Right hindlimb (tissue), 1 donor: Measurements from ENCODE around the gene ABL1.
"Not testable (repeated sequence)": the region's sequence is repeated elsewhere in the genome, so short reads cannot be mapped to it uniquely, and the experiment has no call there.

ENCODE experiments used
- DNase-seq: peaks from one replicate; pipeline ENCODE4 v3.0.0-alpha.2; 2018

The ABL1 gene

GRCh38 chr9:130825809-130826208 is 9.2 kb upstream of the ABL1 start:
- no peak for DNase-seq

GRCh38 chr9:130829762-130830161 is 5.3 kb upstream of the ABL1 start:
- no peak for DNase-seq

GRCh38 chr9:130830231-130830760 is 4.8 kb upstream of the ABL1 start:
- no peak for DNase-seq

- no peak for DNase-seq
Measured at GRCh38 chr9:130831077-130831476, 4.0 kb upstream of the ABL1 start.

GRCh38 chr9:130833031-130833990 is 1.7 kb upstream of the ABL1 start:
- peak; percentile 52 for DNase-seq

GRCh38 chr9:130835441-130836298 is 616 bp downstream of the ABL1 start:
- DNase-seq: peak; percentile 78

GRCh38 chr9:130837002-130837511 is 2.0 kb downstream of the ABL1 start:
- no peak for DNase-seq

GRCh38 chr9:130837643-130838042 is 2.6 kb downstream of the ABL1 start:
- no peak for DNase-seq

- DNase-seq: no peak
Measured at GRCh38 chr9:130839132-130840111, 4.4 kb downstream of the ABL1 start.

- DNase-seq: no peak
Measured at GRCh38 chr9:130842545-130842944, 7.5 kb downstream of the ABL1 start.

- DNase-seq: no peak
Measured at GRCh38 chr9:130843049-130843908, 8.2 kb downstream of the ABL1 start.

- no peak for DNase-seq
Measured at GRCh38 chr9:130844044-130844451, 9.0 kb downstream of the ABL1 start.

GRCh38 chr9:130845254-130845653 is 10.2 kb downstream of the ABL1 start:
- DNase-seq: no peak

GRCh38 chr9:130845901-130846481 is 10.9 kb downstream of the ABL1 start:
- DNase-seq: peak; percentile 87

- peak; percentile 79 for DNase-seq
Measured at GRCh38 chr9:130846487-130847305, 11.6 kb downstream of the ABL1 start.

GRCh38 chr9:130847306-130848217 is 12.5 kb downstream of the ABL1 start:
- DNase-seq: peak; percentile 92

GRCh38 chr9:130848514-130848913 is 13.5 kb downstream of the ABL1 start:
- DNase-seq: not testable (repeated sequence)

GRCh38 chr9:130849356-130849755 is 14.3 kb downstream of the ABL1 start:
- DNase-seq: no peak
